ENCODE results near the gene MYH2. TPM values are rescaled to one million over a fixed set of nuclear protein-coding genes. Genes with fewer than 3 reads are reported as not detected.
"Not testable (repeated sequence)": the region's sequence is repeated elsewhere in the genome, so short reads cannot be mapped to it uniquely, and the experiment has no call there.

The MYH2 gene
- total and polyA plus RNA-seq, 2 donors (not counting 3 experiments of a cell fraction or from before 2014, with no cell fraction given), result not detected

DNA sequence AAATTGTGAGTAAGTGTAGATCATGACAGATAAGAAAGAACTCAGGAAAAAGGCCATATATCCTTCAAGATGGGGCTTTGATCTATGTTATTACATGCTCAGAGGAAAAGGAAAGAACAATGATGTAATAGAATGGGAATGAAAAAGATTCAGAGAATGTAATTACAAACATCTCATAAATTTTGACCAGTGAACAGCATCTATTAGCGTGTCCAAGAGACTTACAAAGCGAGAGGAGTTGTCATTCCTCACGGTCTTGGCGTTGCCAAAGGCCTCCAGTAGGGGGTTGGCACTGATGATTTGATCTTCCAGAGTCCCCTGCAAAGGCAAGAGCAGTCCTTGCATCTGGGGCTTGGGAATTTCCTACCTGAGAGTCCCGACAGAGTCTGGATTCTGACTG, 6.0 kb downstream of the MYH2 start:
- H3K4me1 ChIP-seq (ENCODE audit: control insufficient read depth, extremely low read depth, insufficient read depth, low read length); H3K4me2 ChIP-seq (ENCODE audit: insufficient read depth, low read length); H3K4me3 ChIP-seq (replicated peaks in 1 of 3; ENCODE audit: insufficient read depth in 1 of 3, low read depth in 1 of 3, low read length in 3 of 3); H3K79me2 ChIP-seq (ENCODE audit: control insufficient read depth, insufficient read depth, low read length); dilution Hi-C loops (cut with MboI; ENCODE audit: extremely low pct_ligation_motif_present, low sequenced_read_pairs); H3K27ac ChIP-seq (ENCODE audit: insufficient read depth, low read depth, low read length); H3K27me3 ChIP-seq (ENCODE audit: control insufficient read depth in 2 of 2, insufficient read depth in 2 of 2, low read length in 2 of 2); H2AFZ ChIP-seq (ENCODE audit: low read depth, low read length); BruUV-seq (replicated peaks); H3K9me3 ChIP-seq (replicated peaks; ENCODE audit: control insufficient read depth, insufficient read depth, low read length); POLR2A ChIA-PET; FAIRE-seq; H3K36me3 ChIP-seq (ENCODE audit: control insufficient read depth in 2 of 2, extremely low read depth in 1 of 2, insufficient read depth in 2 of 2, low read length in 2 of 2); CTCF ChIA-PET; H3K9me1 ChIP-seq (replicated peaks; ENCODE audit: control insufficient read depth, extremely low read depth, insufficient read depth, low read length); H3K9ac ChIP-seq (replicated peaks; ENCODE audit: extremely low read depth, insufficient read depth, low read length); H4K20me1 ChIP-seq (replicated peaks; ENCODE audit: control insufficient read depth, extremely low read depth, insufficient read depth, low read length): not testable (repeated sequence)
- DNase-seq (ENCODE audit: low read depth, low spot score), result peak; percentile 23
- peak; percentile 10 for TF ChIP-seq GATA2 (IDR thresholded peaks at IDR 0.05; ENCODE audit: insufficient read depth, insufficient read length, low read depth, low read length)
- intact Hi-C loops (cut with micrococcal nuclease), result loop anchor here (1.0 to 2.0 kb wide), 2 partner anchors 57 to 71 kb away; no protein-coding TSS in a partner anchor

DNA sequence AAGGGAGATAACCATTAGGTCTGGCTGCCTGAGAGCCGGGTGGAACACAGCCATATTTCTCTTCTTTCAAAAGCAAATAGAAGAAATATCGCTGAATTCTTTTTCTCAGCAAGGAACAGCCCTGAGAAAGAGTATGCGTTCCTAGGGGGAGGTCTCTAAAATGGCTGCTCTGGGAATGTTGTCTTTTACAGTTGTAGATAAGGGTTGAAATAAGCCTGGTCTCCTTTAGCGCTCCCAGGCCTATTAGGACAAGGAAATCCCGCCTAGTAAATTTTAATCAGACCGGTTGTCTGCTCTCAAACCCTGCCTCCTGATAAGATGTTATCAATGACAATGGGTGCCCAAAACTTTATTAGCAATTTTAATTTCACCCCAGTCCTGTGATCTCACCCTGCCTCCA, 8.3 kb downstream of the MYH2 start:
- H3K9ac ChIP-seq (replicated peaks; ENCODE audit: extremely low read depth, insufficient read depth, low read length); H4K20me1 ChIP-seq (replicated peaks; ENCODE audit: control insufficient read depth, extremely low read depth, insufficient read depth, low read length); FAIRE-seq; intact Hi-C loops (cut with micrococcal nuclease); H3K4me1 ChIP-seq (ENCODE audit: control insufficient read depth, extremely low read depth, insufficient read depth, low read length); H3K4me2 ChIP-seq (ENCODE audit: insufficient read depth, low read length); H3K27ac ChIP-seq (ENCODE audit: insufficient read depth, low read depth, low read length); H3K9me1 ChIP-seq (replicated peaks; ENCODE audit: control insufficient read depth, extremely low read depth, insufficient read depth, low read length); H3K27me3 ChIP-seq (ENCODE audit: control insufficient read depth in 2 of 2, insufficient read depth in 2 of 2, low read length in 2 of 2); CTCF ChIA-PET; H3K9me3 ChIP-seq (replicated peaks; ENCODE audit: control insufficient read depth, insufficient read depth, low read length); DNase-seq (ENCODE audit: low read depth, low spot score); POLR2A ChIA-PET; H2AFZ ChIP-seq (ENCODE audit: low read depth, low read length); dilution Hi-C loops (cut with MboI; ENCODE audit: extremely low pct_ligation_motif_present, low sequenced_read_pairs); H3K36me3 ChIP-seq (ENCODE audit: control insufficient read depth in 2 of 2, extremely low read depth in 1 of 2, insufficient read depth in 2 of 2, low read length in 2 of 2); H3K4me3 ChIP-seq (replicated peaks in 1 of 3; ENCODE audit: insufficient read depth in 1 of 3, low read depth in 1 of 3, low read length in 3 of 3); H3K79me2 ChIP-seq (ENCODE audit: control insufficient read depth, insufficient read depth, low read length); BruUV-seq (replicated peaks): not testable (repeated sequence)

DNA sequence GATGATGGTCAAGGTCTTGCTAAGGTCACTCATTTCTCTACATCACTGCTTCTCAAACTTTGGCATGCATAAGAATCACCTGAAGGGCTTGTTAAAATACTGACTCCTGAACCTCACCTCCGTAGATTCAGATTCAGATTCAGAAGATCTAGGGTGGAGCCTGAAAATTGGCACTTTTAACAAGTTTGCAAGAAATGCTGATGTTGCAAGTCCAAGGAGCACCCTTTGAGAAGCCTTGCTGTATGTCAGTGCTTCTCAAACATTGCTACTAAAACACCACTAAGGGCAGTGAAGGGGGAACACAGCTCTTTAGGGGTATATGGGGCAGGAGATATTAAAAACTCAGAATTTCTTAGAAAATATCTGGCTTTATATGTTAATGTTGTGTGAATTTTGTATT, 17.4 kb downstream of the MYH2 start:
- Histone ChIP-seq H3K9ac (replicated peaks; ENCODE audit: extremely low read depth, insufficient read depth, low read length) (no peak overlapping the region), H4K20me1 (replicated peaks; ENCODE audit: control insufficient read depth, extremely low read depth, insufficient read depth, low read length) (no peaks in the 10 kb centered on the region), H3K27me3 (ENCODE audit: control insufficient read depth in 2 of 2, insufficient read depth in 2 of 2, low read length in 2 of 2) (no peaks in the 10 kb centered on the region), H3K27ac (ENCODE audit: insufficient read depth, low read depth, low read length) (no peak overlapping the region), H3K4me2 (ENCODE audit: insufficient read depth, low read length) (no peak overlapping the region), H3K9me1 (replicated peaks; ENCODE audit: control insufficient read depth, extremely low read depth, insufficient read depth, low read length) (no peaks in the 10 kb centered on the region), H3K4me3 (replicated peaks in 1 of 3; ENCODE audit: insufficient read depth in 1 of 3, low read depth in 1 of 3, low read length in 3 of 3) (no peak overlapping the region), H3K79me2 (ENCODE audit: control insufficient read depth, insufficient read depth, low read length) (no peaks in the 10 kb centered on the region), H2AFZ (ENCODE audit: low read depth, low read length) (no peak overlapping the region), H3K36me3 (ENCODE audit: control insufficient read depth in 2 of 2, extremely low read depth in 1 of 2, insufficient read depth in 2 of 2, low read length in 2 of 2) (no peaks in the 10 kb centered on the region), H3K9me3 (replicated peaks; ENCODE audit: control insufficient read depth, insufficient read depth, low read length) (no peaks in the 10 kb centered on the region), H3K4me1 (ENCODE audit: control insufficient read depth, extremely low read depth, insufficient read depth, low read length) (no peaks in the 10 kb centered on the region)
- FAIRE-seq (no peak), DNase-seq (ENCODE audit: low read depth, low spot score) (no peak)
- dilution Hi-C loops (cut with MboI; ENCODE audit: extremely low pct_ligation_motif_present, low sequenced_read_pairs) (no loop called here), intact Hi-C loops (cut with micrococcal nuclease) (no loop called here)
- BruUV-seq (replicated peaks), result no TSS peak
- CTCF ChIA-PET, result no interaction called here
- POLR2A ChIA-PET, result no interaction called here
- TF ChIP-seq EZH2 (IDR thresholded peaks at IDR 0.05; ENCODE audit: borderline replicate concordance, low read depth, low read length, severe bottlenecking) (no peak), GATA2 (IDR thresholded peaks at IDR 0.05; ENCODE audit: insufficient read depth, insufficient read length, low read depth, low read length) (no peak), JUN (IDR thresholded peaks at IDR 0.05; ENCODE audit: borderline replicate concordance, insufficient read depth, insufficient read length, low read depth) (no peak), POLR2AphosphoS5 (IDR thresholded peaks at IDR 0.05; ENCODE audit: insufficient read depth, low read depth, low read length) (no peak), FOS (IDR thresholded peaks at IDR 0.05; ENCODE audit: borderline replicate concordance, insufficient read depth, low read length) (no peak), MYC (IDR thresholded peaks at IDR 0.05; ENCODE audit: low read depth, low read length) (no peak), POLR2A (IDR thresholded peaks at IDR 0.05; ENCODE audit: low read depth, low read length) (no peak)
- TF ChIP-seq, protein P1, sequence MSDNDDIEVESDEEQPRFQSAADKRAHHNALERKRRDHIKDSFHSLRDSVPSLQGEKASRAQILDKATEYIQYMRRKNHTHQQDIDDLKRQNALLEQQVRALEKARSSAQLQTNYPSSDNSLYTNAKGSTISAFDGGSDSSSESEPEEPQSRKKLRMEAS (IDR thresholded peaks at IDR 0.05; ENCODE audit: insufficient read depth, insufficient read length), result no peak
- TF ChIP-seq, protein P2, sequence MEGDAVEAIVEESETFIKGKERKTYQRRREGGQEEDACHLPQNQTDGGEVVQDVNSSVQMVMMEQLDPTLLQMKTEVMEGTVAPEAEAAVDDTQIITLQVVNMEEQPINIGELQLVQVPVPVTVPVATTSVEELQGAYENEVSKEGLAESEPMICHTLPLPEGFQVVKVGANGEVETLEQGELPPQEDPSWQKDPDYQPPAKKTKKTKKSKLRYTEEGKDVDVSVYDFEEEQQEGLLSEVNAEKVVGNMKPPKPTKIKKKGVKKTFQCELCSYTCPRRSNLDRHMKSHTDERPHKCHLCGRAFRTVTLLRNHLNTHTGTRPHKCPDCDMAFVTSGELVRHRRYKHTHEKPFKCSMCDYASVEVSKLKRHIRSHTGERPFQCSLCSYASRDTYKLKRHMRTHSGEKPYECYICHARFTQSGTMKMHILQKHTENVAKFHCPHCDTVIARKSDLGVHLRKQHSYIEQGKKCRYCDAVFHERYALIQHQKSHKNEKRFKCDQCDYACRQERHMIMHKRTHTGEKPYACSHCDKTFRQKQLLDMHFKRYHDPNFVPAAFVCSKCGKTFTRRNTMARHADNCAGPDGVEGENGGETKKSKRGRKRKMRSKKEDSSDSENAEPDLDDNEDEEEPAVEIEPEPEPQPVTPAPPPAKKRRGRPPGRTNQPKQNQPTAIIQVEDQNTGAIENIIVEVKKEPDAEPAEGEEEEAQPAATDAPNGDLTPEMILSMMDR (IDR thresholded peaks at IDR 0.05; ENCODE audit: extremely low read depth in 1 of 2, insufficient read depth in 1 of 2, low read depth in 1 of 2, low read length in 2 of 2), result no peak
